OCI-LY1 (cell line): ENCODE data around the gene NCSTN.

ENCODE experiments used
- H2AFZ ChIP-seq: fragments of 200-600 bp; sonication (generic), shearing (Covaris generic); 2 replicates; pipeline ENCODE4 v1.6.0; 2014; ENCODE audit warnings: antibody characterized with exemption, mild to moderate bottlenecking, low read length
- H3F3A ChIP-seq: fragments of 200-600 bp; sonication (generic), shearing (Covaris generic); 2 replicates; pipeline ENCODE4 v1.6.0; 2014; ENCODE audit warnings: mild to moderate bottlenecking, antibody characterized with exemption, low read length, moderate library complexity; ENCODE audit not compliant: insufficient read depth
- H3K27ac ChIP-seq: fragments of 200-600 bp; sonication (generic); 2 replicates; pipeline ENCODE4 v1.5.1; 2014; ENCODE audit warnings: low read length, mixed run types, mild to moderate bottlenecking, low read depth; ENCODE audit not compliant: poor library complexity, severe bottlenecking
- H3K27me3 ChIP-seq: fragments of 200-600 bp; sonication (generic); 2 replicates; pipeline ENCODE4 v1.6.0; 2014; ENCODE audit warnings: antibody characterized with exemption, mild to moderate bottlenecking, low read length, moderate library complexity; ENCODE audit not compliant: insufficient read depth
- H3K36me3 ChIP-seq: fragments of 200-600 bp; sonication (generic); 2 replicates; pipeline ENCODE4 v1.6.1; 2014; ENCODE audit warnings: mild to moderate bottlenecking, antibody characterized with exemption, low read length, moderate library complexity, mixed read lengths; ENCODE audit not compliant: insufficient read depth
- H3K4me1 ChIP-seq: fragments of 200-600 bp; sonication (generic); 2 replicates; pipeline ENCODE4 v1.5.1; 2014; ENCODE audit warnings: mild to moderate bottlenecking, low read length, moderate library complexity; ENCODE audit not compliant: insufficient read depth, severe bottlenecking
- H3K4me2 ChIP-seq: fragments of 200-600 bp; sonication (generic), shearing (Covaris generic); 2 replicates; pipeline ENCODE4 v1.6.1; 2014; ENCODE audit warnings: low read length
- H3K4me3 ChIP-seq: fragments of 200-600 bp; sonication (generic); 2 replicates; pipeline ENCODE4 v1.5.1; 2014; ENCODE audit warnings: low read length, low read depth, mild to moderate bottlenecking, mixed read lengths; ENCODE audit not compliant: poor library complexity, severe bottlenecking
- H3K79me2 ChIP-seq: fragments of 200-600 bp; shearing (Covaris generic); 2 replicates; pipeline ENCODE4 v1.6.1; 2016; ENCODE audit warnings: mixed run types, low read length, mixed read lengths; ENCODE audit not compliant: insufficient read depth
- H3K9ac ChIP-seq: fragments of 200-600 bp; sonication (generic), shearing (Covaris generic); 2 replicates; pipeline ENCODE4 v1.6.1; 2014; ENCODE audit warnings: mild to moderate bottlenecking, low read length, mixed read lengths
- H3K9me2 ChIP-seq: fragments of 200-600 bp; sonication (generic), shearing (Covaris generic); 2 replicates; pipeline ENCODE4 v1.6.1; 2014; ENCODE audit warnings: low read depth, mild to moderate bottlenecking, low read length, mixed read lengths
- H3K9me3 ChIP-seq: fragments of 200-600 bp; shearing (Covaris generic); 2 replicates; pipeline ENCODE4 v1.6.1; 2014; ENCODE audit warnings: low read length, mixed read lengths
- H4K20me1 ChIP-seq: fragments of 200-600 bp; sonication (generic), shearing (Covaris generic); 2 replicates; pipeline ENCODE4 v1.6.0; 2016; ENCODE audit warnings: mild to moderate bottlenecking, low read length; ENCODE audit not compliant: insufficient read depth
- EZH2 ChIP-seq: fragments of 200-600 bp; sonication (generic), shearing (Covaris generic); IDR thresholded peaks from 2 replicates; pipeline ENCODE4 v1.8.0; 2017; ENCODE audit warnings: borderline replicate concordance, mixed run types, mild to moderate bottlenecking, antibody characterized with exemption, low read length, moderate library complexity, mixed read lengths
- TF ChIP-seq, protein P1 (sequence below): fragments of 200-600 bp; sonication (generic), shearing (Covaris generic); IDR thresholded peaks from 2 replicates; pipeline ENCODE4 v1.5.1; 2017; ENCODE audit warnings: mild to moderate bottlenecking, antibody characterized with exemption, low read length, moderate library complexity, mixed read lengths

NCSTN gene

GRCh38 chr1:160365325-160365724 is 22.1 kb downstream of the NCSTN start:
- Histone ChIP-seq H3K27me3 (no peaks in the 10 kb centered on the region), H3K27ac (no peak overlapping the region)
- TF ChIP-seq, protein P1, sequence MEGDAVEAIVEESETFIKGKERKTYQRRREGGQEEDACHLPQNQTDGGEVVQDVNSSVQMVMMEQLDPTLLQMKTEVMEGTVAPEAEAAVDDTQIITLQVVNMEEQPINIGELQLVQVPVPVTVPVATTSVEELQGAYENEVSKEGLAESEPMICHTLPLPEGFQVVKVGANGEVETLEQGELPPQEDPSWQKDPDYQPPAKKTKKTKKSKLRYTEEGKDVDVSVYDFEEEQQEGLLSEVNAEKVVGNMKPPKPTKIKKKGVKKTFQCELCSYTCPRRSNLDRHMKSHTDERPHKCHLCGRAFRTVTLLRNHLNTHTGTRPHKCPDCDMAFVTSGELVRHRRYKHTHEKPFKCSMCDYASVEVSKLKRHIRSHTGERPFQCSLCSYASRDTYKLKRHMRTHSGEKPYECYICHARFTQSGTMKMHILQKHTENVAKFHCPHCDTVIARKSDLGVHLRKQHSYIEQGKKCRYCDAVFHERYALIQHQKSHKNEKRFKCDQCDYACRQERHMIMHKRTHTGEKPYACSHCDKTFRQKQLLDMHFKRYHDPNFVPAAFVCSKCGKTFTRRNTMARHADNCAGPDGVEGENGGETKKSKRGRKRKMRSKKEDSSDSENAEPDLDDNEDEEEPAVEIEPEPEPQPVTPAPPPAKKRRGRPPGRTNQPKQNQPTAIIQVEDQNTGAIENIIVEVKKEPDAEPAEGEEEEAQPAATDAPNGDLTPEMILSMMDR, result no peak
- no peak for TF ChIP-seq EZH2

GRCh38 chr1:160366731-160367515 is 23.7 kb downstream of the NCSTN start, which contains the start of gene NHLH1:
Gene NHLH1 (plus strand): TSS chr1:160367071. CDS start chr1:160370732, 3,661 bp downstream.
- H3K4me1 ChIP-seq, result no peaks in the 10 kb centered on the region
- no peak within 1 kb of the TSS for H2AFZ ChIP-seq
- no peak within 1 kb of the TSS for H3K4me2 ChIP-seq
- H3K27ac ChIP-seq, result no peak within 1 kb of the TSS
- H3K79me2 ChIP-seq, result no peaks in the 10 kb centered on the region
- no peaks in the 10 kb centered on the region for H3F3A ChIP-seq
- H4K20me1 ChIP-seq, result no peaks in the 10 kb centered on the region
- no peaks in the 10 kb centered on the region for H3K9me2 ChIP-seq
- no peak within 1 kb of the TSS for H3K9ac ChIP-seq
- no peaks in the 10 kb centered on the region for H3K27me3 ChIP-seq
- H3K9me3 ChIP-seq, result no peaks in the 10 kb centered on the region
- TF ChIP-seq EZH2, result no peak
- TF ChIP-seq, protein P1, result no peak
- no peaks in the 10 kb centered on the region for H3K36me3 ChIP-seq
- H3K4me3 ChIP-seq, result no peak within 1 kb of the TSS

More at GRCh38 chr1:160365325-160365724, 22.1 kb downstream of the NCSTN start:
- Histone ChIP-seq H3K79me2 (no peaks in the 10 kb centered on the region), H2AFZ (no peak overlapping the region), H3K4me1 (no peaks in the 10 kb centered on the region), H3K9me3 (no peaks in the 10 kb centered on the region), H3K4me2 (no peak overlapping the region), H3K9ac (no peak overlapping the region), H4K20me1 (no peaks in the 10 kb centered on the region), H3K36me3 (peaks cover 12% of the 10 kb centered on the region; the same call in 1 of the 2 replicates), H3K4me3 (no peak overlapping the region), H3F3A (no peaks in the 10 kb centered on the region), H3K9me2 (no peaks in the 10 kb centered on the region)

- H2AFZ ChIP-seq, result no peak overlapping the region
- H3K9me3 ChIP-seq, result no peaks in the 10 kb centered on the region
- no peaks in the 10 kb centered on the region for H4K20me1 ChIP-seq
- no peak overlapping the region for H3K9ac ChIP-seq
- H3K4me1 ChIP-seq, result no peaks in the 10 kb centered on the region
- no peak overlapping the region for H3K4me2 ChIP-seq
- no peak overlapping the region for H3K27ac ChIP-seq
- H3K36me3 ChIP-seq, result no peaks in the 10 kb centered on the region
- H3F3A ChIP-seq, result no peaks in the 10 kb centered on the region
- no peaks in the 10 kb centered on the region for H3K79me2 ChIP-seq
- TF ChIP-seq, protein P1, result no peak
- no peak for TF ChIP-seq EZH2
- no peaks in the 10 kb centered on the region for H3K27me3 ChIP-seq
- no peaks in the 10 kb centered on the region for H3K9me2 ChIP-seq
- H3K4me3 ChIP-seq, result no peak overlapping the region
These were observed 24.3 kb downstream of the NCSTN start for GRCh38 chr1:160367516-160367900.
